SK-N-SH (cell line): Measurements from ENCODE around the gene BOD1L1.

ENCODE experiments used
- EP300 ChIP-seq, 2 experiments: IDR thresholded peaks; 2 replicates each; pipeline versions ENCODE4 v1.4.0 to v1.6.1; 2012; ENCODE audit warnings: borderline replicate concordance in 1 of 2, low read depth in 1 of 2, low read length in 1 of 2
- EZH2phosphoT487 ChIP-seq: fragments of 200-600 bp; sonication (generic); IDR thresholded peaks from 2 replicates; pipeline ENCODE4 v1.6.1; 2017; ENCODE audit warnings: low read depth, mixed run types, mild to moderate bottlenecking, antibody characterized with exemption, moderate library complexity, borderline replicate concordance
- JUND ChIP-seq: IDR thresholded peaks from 2 replicates; pipeline ENCODE4 v1.4.0; 2012
- MXI1 ChIP-seq: IDR thresholded peaks from 2 replicates; pipeline ENCODE4 v1.6.1; 2012; ENCODE audit warnings: mild to moderate bottlenecking, low read depth, low read length, improper control_type of control experiment
- RAD21 ChIP-seq: IDR thresholded peaks from 2 replicates; pipeline ENCODE4 v1.6.1; 2012; ENCODE audit warnings: mild to moderate bottlenecking, low read length
- RXRA ChIP-seq: IDR thresholded peaks from 2 replicates; pipeline ENCODE4 v1.4.0; 2012; ENCODE audit warnings: low read depth, mild to moderate bottlenecking, borderline replicate concordance
- TCF12 ChIP-seq: IDR thresholded peaks from 2 replicates; pipeline ENCODE4 v1.4.0; 2012
- YY1 ChIP-seq: IDR thresholded peaks from 2 replicates; pipeline ENCODE4 v1.4.0; 2012; ENCODE audit warnings: low read depth, mild to moderate bottlenecking
- TF ChIP-seq, protein P1 (sequence below): IDR thresholded peaks from 2 replicates; pipeline ENCODE4 v1.4.0; 2012; ENCODE audit warnings: low read depth
- TF ChIP-seq, protein P2 (sequence below): IDR thresholded peaks from 2 replicates; pipeline ENCODE4 v1.6.1; 2012; ENCODE audit warnings: mild to moderate bottlenecking, low read depth, low read length, moderate library complexity
- TF ChIP-seq, protein P3 (sequence below): IDR thresholded peaks from 2 replicates; pipeline ENCODE4 v1.4.0; 2012; ENCODE audit warnings: low read depth, borderline replicate concordance
- TF ChIP-seq, protein P4 (sequence below): fragments of 200-600 bp; sonication (generic); IDR thresholded peaks from 2 replicates; pipeline ENCODE4 v1.6.1; 2017; ENCODE audit warnings: antibody characterized with exemption, mild to moderate bottlenecking, moderate library complexity

DNA sequence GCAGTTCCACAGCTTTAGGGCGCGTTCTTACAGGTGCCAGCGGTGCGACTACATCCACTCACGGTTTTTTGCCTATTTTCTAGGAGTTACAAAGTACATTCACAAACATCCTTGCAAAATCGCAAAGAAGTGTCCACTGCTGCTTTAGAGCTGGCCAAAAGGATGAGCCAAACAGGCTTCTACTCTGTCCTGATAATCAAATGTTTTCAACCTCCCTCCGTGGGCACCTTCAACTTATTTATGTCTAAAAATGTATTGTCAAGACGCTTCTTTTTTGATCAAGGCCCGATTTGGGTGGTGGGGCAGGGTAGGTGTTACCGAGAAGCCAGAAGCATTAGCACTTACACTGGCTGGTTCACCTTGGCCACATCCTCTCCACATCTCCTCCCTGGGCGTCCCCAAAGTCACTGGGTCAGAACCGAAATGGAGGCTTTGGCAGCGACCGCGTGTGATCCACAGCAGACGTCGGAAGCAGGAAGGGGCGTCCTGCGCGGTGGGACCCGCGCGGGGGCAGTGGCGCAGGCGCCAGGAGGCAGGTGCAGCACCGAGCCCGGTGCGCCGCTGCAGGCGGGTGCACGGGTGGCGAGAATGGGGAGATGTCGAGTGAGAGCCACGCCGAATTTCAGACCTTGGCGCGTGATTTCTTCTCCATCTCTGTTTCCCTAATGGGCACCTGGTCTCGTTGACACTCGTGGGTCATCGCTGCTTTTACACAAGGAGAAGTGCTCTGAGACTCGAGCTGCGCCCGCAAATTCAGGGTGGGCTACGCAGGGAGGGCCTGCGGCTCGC lies 100.1 kb downstream of the BOD1L1 start:
- TF ChIP-seq JUND, result no peak
- TF ChIP-seq, protein P1, sequence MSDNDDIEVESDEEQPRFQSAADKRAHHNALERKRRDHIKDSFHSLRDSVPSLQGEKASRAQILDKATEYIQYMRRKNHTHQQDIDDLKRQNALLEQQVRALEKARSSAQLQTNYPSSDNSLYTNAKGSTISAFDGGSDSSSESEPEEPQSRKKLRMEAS, result no peak
- TF ChIP-seq, protein P2, sequence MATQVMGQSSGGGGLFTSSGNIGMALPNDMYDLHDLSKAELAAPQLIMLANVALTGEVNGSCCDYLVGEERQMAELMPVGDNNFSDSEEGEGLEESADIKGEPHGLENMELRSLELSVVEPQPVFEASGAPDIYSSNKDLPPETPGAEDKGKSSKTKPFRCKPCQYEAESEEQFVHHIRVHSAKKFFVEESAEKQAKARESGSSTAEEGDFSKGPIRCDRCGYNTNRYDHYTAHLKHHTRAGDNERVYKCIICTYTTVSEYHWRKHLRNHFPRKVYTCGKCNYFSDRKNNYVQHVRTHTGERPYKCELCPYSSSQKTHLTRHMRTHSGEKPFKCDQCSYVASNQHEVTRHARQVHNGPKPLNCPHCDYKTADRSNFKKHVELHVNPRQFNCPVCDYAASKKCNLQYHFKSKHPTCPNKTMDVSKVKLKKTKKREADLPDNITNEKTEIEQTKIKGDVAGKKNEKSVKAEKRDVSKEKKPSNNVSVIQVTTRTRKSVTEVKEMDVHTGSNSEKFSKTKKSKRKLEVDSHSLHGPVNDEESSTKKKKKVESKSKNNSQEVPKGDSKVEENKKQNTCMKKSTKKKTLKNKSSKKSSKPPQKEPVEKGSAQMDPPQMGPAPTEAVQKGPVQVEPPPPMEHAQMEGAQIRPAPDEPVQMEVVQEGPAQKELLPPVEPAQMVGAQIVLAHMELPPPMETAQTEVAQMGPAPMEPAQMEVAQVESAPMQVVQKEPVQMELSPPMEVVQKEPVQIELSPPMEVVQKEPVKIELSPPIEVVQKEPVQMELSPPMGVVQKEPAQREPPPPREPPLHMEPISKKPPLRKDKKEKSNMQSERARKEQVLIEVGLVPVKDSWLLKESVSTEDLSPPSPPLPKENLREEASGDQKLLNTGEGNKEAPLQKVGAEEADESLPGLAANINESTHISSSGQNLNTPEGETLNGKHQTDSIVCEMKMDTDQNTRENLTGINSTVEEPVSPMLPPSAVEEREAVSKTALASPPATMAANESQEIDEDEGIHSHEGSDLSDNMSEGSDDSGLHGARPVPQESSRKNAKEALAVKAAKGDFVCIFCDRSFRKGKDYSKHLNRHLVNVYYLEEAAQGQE, result no peak
- TF ChIP-seq RXRA, result no peak
- TF ChIP-seq, protein P3, sequence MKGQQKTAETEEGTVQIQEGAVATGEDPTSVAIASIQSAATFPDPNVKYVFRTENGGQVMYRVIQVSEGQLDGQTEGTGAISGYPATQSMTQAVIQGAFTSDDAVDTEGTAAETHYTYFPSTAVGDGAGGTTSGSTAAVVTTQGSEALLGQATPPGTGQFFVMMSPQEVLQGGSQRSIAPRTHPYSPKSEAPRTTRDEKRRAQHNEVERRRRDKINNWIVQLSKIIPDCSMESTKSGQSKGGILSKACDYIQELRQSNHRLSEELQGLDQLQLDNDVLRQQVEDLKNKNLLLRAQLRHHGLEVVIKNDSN, result no peak
- TF ChIP-seq, protein P4, sequence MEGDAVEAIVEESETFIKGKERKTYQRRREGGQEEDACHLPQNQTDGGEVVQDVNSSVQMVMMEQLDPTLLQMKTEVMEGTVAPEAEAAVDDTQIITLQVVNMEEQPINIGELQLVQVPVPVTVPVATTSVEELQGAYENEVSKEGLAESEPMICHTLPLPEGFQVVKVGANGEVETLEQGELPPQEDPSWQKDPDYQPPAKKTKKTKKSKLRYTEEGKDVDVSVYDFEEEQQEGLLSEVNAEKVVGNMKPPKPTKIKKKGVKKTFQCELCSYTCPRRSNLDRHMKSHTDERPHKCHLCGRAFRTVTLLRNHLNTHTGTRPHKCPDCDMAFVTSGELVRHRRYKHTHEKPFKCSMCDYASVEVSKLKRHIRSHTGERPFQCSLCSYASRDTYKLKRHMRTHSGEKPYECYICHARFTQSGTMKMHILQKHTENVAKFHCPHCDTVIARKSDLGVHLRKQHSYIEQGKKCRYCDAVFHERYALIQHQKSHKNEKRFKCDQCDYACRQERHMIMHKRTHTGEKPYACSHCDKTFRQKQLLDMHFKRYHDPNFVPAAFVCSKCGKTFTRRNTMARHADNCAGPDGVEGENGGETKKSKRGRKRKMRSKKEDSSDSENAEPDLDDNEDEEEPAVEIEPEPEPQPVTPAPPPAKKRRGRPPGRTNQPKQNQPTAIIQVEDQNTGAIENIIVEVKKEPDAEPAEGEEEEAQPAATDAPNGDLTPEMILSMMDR, result no peak
- TF ChIP-seq EZH2phosphoT487, result no peak
- TF ChIP-seq TCF12, result no peak
- TF ChIP-seq YY1, result no peak
- TF ChIP-seq MXI1, result no peak
- no peak for TF ChIP-seq RAD21
- no peak for TF ChIP-seq EP300 (IDR thresholded peaks at IDR 0.05; ENCODE audit: borderline replicate concordance in 1 of 2, low read depth in 1 of 2, low read length in 1 of 2)
